B cell (primary cell): Measurements from ENCODE around the gene SMAD7. TPM values are rescaled to one million over a fixed set of nuclear protein-coding genes. Genes with fewer than 3 reads are reported as not detected.

Experiments
- ATAC-seq: fragments of 200-7000 bp; cut with Tn5 transposase; one replicate; pipeline ENCODE4 v1.10.0; 2021; ENCODE audit warnings: low read depth, mild to moderate bottlenecking, moderate number of reproducible peaks, moderate library complexity
- CTCF ChIA-PET: fragments of 350-600 bp; sonication (Branson Sonifier 250); formaldehyde crosslinking; loops from one replicate; lab custom pipeline; 2021; ENCODE audit warnings: antibody characterized with exemption, inconsistent platforms; lab: Charles Lee
- POLR2A ChIA-PET: fragments of 350-600 bp; sonication (Branson Sonifier 250); formaldehyde crosslinking; loops from one replicate; lab custom pipeline; 2021; ENCODE audit warnings: antibody characterized with exemption; lab: Charles Lee
- DNase-seq: peaks from one replicate; pipeline ENCODE4 v3.0.0; 2013
- H2AFZ ChIP-seq: 2 replicates; pipeline ENCODE4 v1.6.1; 2012; ENCODE audit warnings: mild to moderate bottlenecking, low read depth, low read length; ENCODE audit not compliant: insufficient read depth, poor library complexity, severe bottlenecking
- H3K27ac ChIP-seq, 2 donors: 1 replicate in 1 of 2; 2 replicates in 1 of 2; pipeline ENCODE4 v1.5.1; 2012 to 2013; ENCODE audit warnings: low read length in 2 of 2, mild to moderate bottlenecking in 2 of 2, moderate library complexity in 1 of 2
- H3K27me3 ChIP-seq, 4 experiments: fragments of 200-600 bp in 1 of 4; sonication (generic) in 1 of 4; replicated peaks in 1 of 4; 1 replicate in 2 of 4; 2 replicates in 2 of 4; pipeline versions ENCODE4 v1.6.1 to v1.7.0; 2013 to 2016; ENCODE audit warnings: low read length in 3 of 4, mild to moderate bottlenecking in 2 of 4, mixed read lengths in 1 of 4, moderate library complexity in 1 of 4; ENCODE audit not compliant: insufficient read depth in 4 of 4, control insufficient read depth in 3 of 4; ENCODE audit errors: control extremely low read depth in 1 of 4
- H3K36me3 ChIP-seq, 2 experiments: replicated peaks in 1 of 2; 1 replicate in 1 of 2; 2 replicates in 1 of 2; pipeline versions ENCODE4 v1.6.1 to v1.7.1; 2013; ENCODE audit warnings: low read length in 1 of 2; ENCODE audit not compliant: insufficient read depth in 2 of 2, control insufficient read depth in 1 of 2; ENCODE audit errors: control extremely low read depth in 1 of 2, extremely low read depth in 1 of 2
- H3K4me1 ChIP-seq, 2 donors: fragments of 200-600 bp in 1 of 2; sonication (generic) in 1 of 2; 1 replicate in 1 of 2; 2 replicates in 1 of 2; pipeline versions ENCODE4 v1.5.1 to v1.6.1; 2013 to 2017; ENCODE audit warnings: low read length in 2 of 2; ENCODE audit not compliant: control insufficient read depth in 2 of 2, insufficient read depth in 2 of 2
- H3K4me2 ChIP-seq: replicated peaks from 2 replicates; pipeline ENCODE3; 2012; ENCODE audit warnings: mild to moderate bottlenecking, low read depth, low read length; ENCODE audit not compliant: poor library complexity, severe bottlenecking
- H3K4me3 ChIP-seq, 5 experiments: fragments of 200-600 bp in 1 of 5; sonication (generic) in 1 of 5; 1 replicate in 3 of 5; 2 replicates in 2 of 5; pipeline versions ENCODE4 v1.5.1 to v1.7.0; 2011 to 2016; ENCODE audit warnings: low read length in 4 of 5, mild to moderate bottlenecking in 4 of 5, low read depth in 2 of 5, control low read depth in 1 of 5, moderate library complexity in 1 of 5; ENCODE audit not compliant: insufficient read depth in 1 of 5; ENCODE audit errors: control extremely low read depth in 1 of 5, extremely low read depth in 1 of 5
- H3K79me2 ChIP-seq: fragments of 200-600 bp; sonication (generic); one replicate; pipeline ENCODE4 v1.6.0; 2016; ENCODE audit warnings: low read length; ENCODE audit not compliant: control insufficient read depth, insufficient read depth
- H3K9ac ChIP-seq: fragments of 200-600 bp; sonication (generic); 2 replicates; pipeline ENCODE4 v1.6.1; 2017; ENCODE audit warnings: mild to moderate bottlenecking, low read length, moderate library complexity
- H3K9me3 ChIP-seq, 3 donors: one replicate each; pipeline versions ENCODE4 v1.6.1 to v1.7.1; 2013; ENCODE audit warnings: low read length in 2 of 3; ENCODE audit not compliant: control insufficient read depth in 2 of 3, insufficient read depth in 1 of 3; ENCODE audit errors: control extremely low read depth in 1 of 3
- H4K20me1 ChIP-seq: 2 replicates; pipeline ENCODE4 v1.6.0; 2012; ENCODE audit warnings: mild to moderate bottlenecking, low read length; ENCODE audit not compliant: insufficient read depth, control insufficient read depth, poor library complexity, severe bottlenecking
- H3K27ac Mint-ChIP-seq: one replicate; pipeline ENCODE4 v1.8.0; 2021; ENCODE audit warnings: mixed read lengths
- H3K27me3 Mint-ChIP-seq: one replicate; pipeline ENCODE4 v1.8.0; 2021; ENCODE audit warnings: mixed read lengths
- H3K4me1 Mint-ChIP-seq: one replicate; pipeline ENCODE4 v1.8.0; 2021; ENCODE audit warnings: mixed read lengths
- H3K4me3 Mint-ChIP-seq: one replicate; pipeline ENCODE4 v1.8.0; 2021; ENCODE audit warnings: mixed read lengths
- H3K9me3 Mint-ChIP-seq: one replicate; pipeline ENCODE4 v1.8.0; 2022; ENCODE audit warnings: mixed read lengths; ENCODE audit not compliant: insufficient read depth
- EZH2 ChIP-seq: IDR thresholded peaks from 2 replicates; pipeline ENCODE4 v1.6.1; 2012; ENCODE audit warnings: borderline replicate concordance, low read depth, mild to moderate bottlenecking, moderate library complexity, low read length; ENCODE audit not compliant: insufficient read depth, poor library complexity, severe bottlenecking
- whole genome bisulfite sequencing: methylation state at CpG from one replicate; pipeline ENCODE4 v1.1.5; 2013; ENCODE audit warnings: missing lambda C conversion rate; ENCODE audit not compliant: insufficient coverage; 5-methylcytosine and 5-hydroxymethylcytosine counted together
- intact Hi-C: fragments of 100-400 bp; cut with micrococcal nuclease; formaldehyde crosslinking; loops from one replicate; pipeline ENCODE4 v1.10.0; 2022
- polyA plus RNA-seq: library from polyadenylated mRNA; depleted of rRNA; stranded (reverse); fragments of >200 nt; gene quantifications from 2 replicates; pipeline ENCODE4 v1.2.3, GENCODE V29; 2012
- total RNA-seq, 2 donors: library from RNA; stranded (reverse); fragments of 120-200 nt in 1 of 2; gene quantifications; 1 replicate in 1 of 2; 2 replicates in 1 of 2; pipeline versions ENCODE4 v1.2.3 to v1.2.4, GENCODE V29; 2013 to 2022
- TF ChIP-seq, protein P1 (sequence below): fragments of 200-600 bp; IDR thresholded peaks from one replicate; pipeline ENCODE4 v1.8.0; 2022; ENCODE audit warnings: antibody characterized with exemption, mild to moderate bottlenecking

The SMAD7 gene
- total and polyA plus RNA-seq, 2 donors (not counting 1 experiment from before 2014, with no cell fraction given), result 10.1 to 20.9 TPM

DNA sequence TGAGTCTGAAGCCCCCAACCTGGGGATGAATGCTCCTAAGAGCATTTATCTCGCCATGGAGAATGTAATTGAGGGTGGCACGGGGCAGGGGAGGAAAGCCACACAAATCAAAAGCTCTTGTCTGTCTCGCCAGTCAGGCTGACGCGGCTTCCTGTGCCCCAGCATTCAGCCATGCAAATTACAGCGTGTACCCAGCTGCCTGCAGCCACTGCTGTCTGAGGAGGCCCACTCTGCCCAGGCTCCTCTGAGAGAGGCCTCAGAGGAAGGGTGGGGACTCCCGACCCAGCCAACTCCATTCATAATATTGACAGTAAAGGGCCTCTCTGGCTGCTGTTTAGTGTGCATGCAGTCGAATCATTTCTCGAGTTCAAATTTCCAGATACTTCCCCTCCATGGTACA is 22.0 kb downstream of the SMAD7 start:
- no peaks in the 10 kb centered on the region for H3K27me3 Mint-ChIP-seq
- Histone ChIP-seq H3K4me1 (peaks cover 71 to 89% of the 10 kb centered on the region in 2 donors), H3K27me3 (no peaks in the 10 kb centered on the region), H3K4me2 (peak overlapping the region; percentile 71), H3K4me3 (peak overlapping the region in 4 of 5 experiments; percentile 13 to 41 (median 28)), H3K9ac (peak overlapping the region; percentile 50), H3K27ac (peak overlapping the region; percentile 41 to 93), H3K36me3 (no peaks in the 10 kb centered on the region), H3K9me3 (no peaks in the 10 kb centered on the region), H3K79me2 (peaks cover 98% of the 10 kb centered on the region), H4K20me1 (no peaks in the 10 kb centered on the region), H2AFZ (no peak overlapping the region)
- H3K4me1 Mint-ChIP-seq, result peaks cover 91% of the 10 kb centered on the region
- peak overlapping the region; percentile 64 for H3K4me3 Mint-ChIP-seq
- intact Hi-C loops, result loop anchor here (1.0 kb wide), 5 partner anchors 12 to 143 kb away; no protein-coding TSS in a partner anchor
- TF ChIP-seq EZH2, result no peak
- TF ChIP-seq, protein P1, sequence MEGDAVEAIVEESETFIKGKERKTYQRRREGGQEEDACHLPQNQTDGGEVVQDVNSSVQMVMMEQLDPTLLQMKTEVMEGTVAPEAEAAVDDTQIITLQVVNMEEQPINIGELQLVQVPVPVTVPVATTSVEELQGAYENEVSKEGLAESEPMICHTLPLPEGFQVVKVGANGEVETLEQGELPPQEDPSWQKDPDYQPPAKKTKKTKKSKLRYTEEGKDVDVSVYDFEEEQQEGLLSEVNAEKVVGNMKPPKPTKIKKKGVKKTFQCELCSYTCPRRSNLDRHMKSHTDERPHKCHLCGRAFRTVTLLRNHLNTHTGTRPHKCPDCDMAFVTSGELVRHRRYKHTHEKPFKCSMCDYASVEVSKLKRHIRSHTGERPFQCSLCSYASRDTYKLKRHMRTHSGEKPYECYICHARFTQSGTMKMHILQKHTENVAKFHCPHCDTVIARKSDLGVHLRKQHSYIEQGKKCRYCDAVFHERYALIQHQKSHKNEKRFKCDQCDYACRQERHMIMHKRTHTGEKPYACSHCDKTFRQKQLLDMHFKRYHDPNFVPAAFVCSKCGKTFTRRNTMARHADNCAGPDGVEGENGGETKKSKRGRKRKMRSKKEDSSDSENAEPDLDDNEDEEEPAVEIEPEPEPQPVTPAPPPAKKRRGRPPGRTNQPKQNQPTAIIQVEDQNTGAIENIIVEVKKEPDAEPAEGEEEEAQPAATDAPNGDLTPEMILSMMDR, result no peak
- H3K9me3 Mint-ChIP-seq, result no peaks in the 10 kb centered on the region
- ATAC-seq, result peak; percentile 92
- ChIA-PET CTCF (interaction anchor here (1.0 to 1.6 kb wide), 6 partner anchors 11 to 152 kb away, joined by 3 to 7 read pairs (median 4); no protein-coding TSS in a partner anchor), POLR2A (interaction anchor here (0.6 to 1.8 kb wide), 10 partner anchors 9 to 144 kb away, joined by 3 to 20 read pairs (median 3); no protein-coding TSS in a partner anchor)
- peak; percentile 91 for DNase-seq
- peak overlapping the region; percentile 90 for H3K27ac Mint-ChIP-seq
- 0% methylated on average over 7 of the region's 9 CpGs for WGBS

- H3K9ac ChIP-seq, result peak overlapping the region; percentile 50
- ATAC-seq, result no peak
Observed at GRCh38 chr18:48927286-48928080, 23.3 kb downstream of the SMAD7 start.

More at GRCh38 chr18:48927286-48928080, 23.3 kb downstream of the SMAD7 start:
- Histone ChIP-seq H3K4me3 (no peak overlapping the region), H3K27me3 (no peaks in the 10 kb centered on the region), H4K20me1 (no peaks in the 10 kb centered on the region), H3K4me2 (peak overlapping the region; percentile 71), H2AFZ (no peak overlapping the region), H3K4me1 (peaks cover 71 to 89% of the 10 kb centered on the region in 2 donors), H3K36me3 (no peaks in the 10 kb centered on the region), H3K9me3 (no peaks in the 10 kb centered on the region), H3K27ac (peak overlapping the region in 1 of 2 donors; percentile 93), H3K79me2 (peaks cover 98% of the 10 kb centered on the region)
- peak overlapping the region; percentile 63 for H3K4me3 Mint-ChIP-seq
- intact Hi-C loops, result loop anchor here (1.0 kb wide), 4 partner anchors 13 to 59 kb away; no protein-coding TSS in a partner anchor
- TF ChIP-seq, protein P1, result no peak
- TF ChIP-seq EZH2, result no peak
- WGBS, result 81% methylated on average over 8 of the region's 11 CpGs
- CTCF ChIA-PET, result interaction anchor here (1.4 to 1.6 kb wide), 2 partner anchors 10 to 14 kb away, joined by 3 read pairs; no protein-coding TSS in a partner anchor
- peaks cover 91% of the 10 kb centered on the region for H3K4me1 Mint-ChIP-seq
- H3K9me3 Mint-ChIP-seq, result no peaks in the 10 kb centered on the region
- peak overlapping the region; percentile 67 for H3K27ac Mint-ChIP-seq
- no peaks in the 10 kb centered on the region for H3K27me3 Mint-ChIP-seq
- no peak for DNase-seq
- POLR2A ChIA-PET, result interaction anchor here (1.5 to 2.0 kb wide), 2 partner anchors 25 to 59 kb away, joined by 3 to 8 read pairs; no protein-coding TSS in a partner anchor
